HG02610 (cell line): ENCODE measurements around the gene CTNNA2.
"Not testable (repeated sequence)": the region's sequence is repeated elsewhere in the genome, so short reads cannot be mapped to it uniquely, and the experiment has no call there.

Experiments
- ATAC-seq: cut with Tn5 transposase; IDR thresholded peaks from one replicate; pipeline ENCODE4 v1.9.1; 2021; ENCODE audit warnings: mild to moderate bottlenecking, moderate library complexity; ENCODE audit not compliant: unreplicated experiment

The CTNNA2 gene

DNA sequence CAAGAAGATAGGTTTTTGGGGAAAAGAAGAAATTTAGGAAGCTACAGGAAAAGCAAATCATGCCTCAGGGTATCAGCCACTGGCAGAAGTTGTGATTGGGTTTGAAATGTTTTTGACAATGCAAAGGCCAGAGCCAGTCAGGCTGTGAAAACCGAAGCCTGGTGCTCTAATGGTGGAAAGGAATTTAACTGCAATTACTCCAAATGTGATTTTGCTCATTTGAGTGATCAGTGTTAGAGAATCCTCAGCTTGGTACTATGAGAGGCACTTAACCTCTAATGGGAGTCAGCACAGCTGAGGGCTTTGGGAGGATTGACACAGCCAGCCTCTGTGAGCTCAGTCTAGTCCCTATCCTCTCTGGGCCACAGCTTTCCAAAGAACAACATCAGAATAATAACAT, 615.2 kb downstream of the CTNNA2 start:
- no peak for ATAC-seq

DNA sequence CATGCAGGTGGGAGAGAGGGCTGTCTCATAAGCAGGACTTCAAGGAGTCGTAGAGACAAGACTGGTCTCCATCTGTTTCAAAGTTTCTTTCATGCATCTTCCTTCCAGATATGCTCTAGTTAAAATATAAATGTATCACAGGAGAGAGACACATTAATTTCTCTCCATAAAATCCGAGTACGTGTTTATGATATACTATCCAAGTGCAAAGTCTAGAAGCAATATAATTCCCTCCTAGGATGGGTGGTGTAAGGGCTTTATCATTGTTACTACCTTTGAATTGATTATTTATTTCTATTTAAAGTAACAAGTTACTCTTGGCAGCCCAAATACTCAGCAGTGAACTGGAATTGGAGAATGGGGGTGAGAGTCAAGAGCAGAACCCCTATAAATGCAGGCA, 619.4 kb downstream of the CTNNA2 start:
- no peak for ATAC-seq

DNA sequence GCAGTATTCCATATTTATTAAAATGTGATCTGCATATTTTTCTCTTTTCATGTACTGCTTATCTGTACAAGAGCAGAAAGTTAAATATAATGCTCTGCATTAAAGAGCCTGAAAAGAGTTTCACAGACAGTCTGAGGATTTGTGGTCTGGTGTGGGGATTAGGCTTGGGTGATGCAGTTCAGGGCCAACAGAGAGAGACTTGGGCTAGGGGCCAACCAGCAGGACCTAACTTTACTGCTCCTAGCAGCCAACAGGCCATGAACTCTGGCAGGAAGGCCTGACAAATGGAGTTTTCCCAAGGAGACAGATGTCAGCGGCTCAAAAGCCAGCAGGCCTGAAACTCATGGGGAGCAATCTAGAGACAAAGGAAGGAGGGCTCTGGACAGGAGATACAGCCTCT, 622.1 kb downstream of the CTNNA2 start:
- ATAC-seq: no peak

DNA sequence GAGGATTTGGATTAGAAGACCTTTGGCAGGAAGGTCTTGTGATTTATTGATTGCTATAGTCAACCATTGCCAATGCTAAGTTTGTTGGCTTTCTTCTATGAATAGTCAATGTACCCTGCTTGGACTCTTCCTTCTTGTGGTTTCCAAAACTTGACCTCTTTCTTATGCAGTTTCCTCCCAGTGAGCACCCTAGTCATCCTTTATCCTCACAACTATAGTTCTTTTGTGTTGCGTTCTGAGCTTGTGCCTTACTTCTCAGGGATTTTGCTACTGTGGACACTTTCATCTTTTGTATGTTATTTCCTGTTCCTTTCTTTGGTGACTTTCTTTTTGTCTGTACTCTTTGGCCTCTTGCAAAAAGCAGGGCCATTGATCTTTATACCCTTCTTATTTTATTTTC, 623.5 kb downstream of the CTNNA2 start:
- ATAC-seq: no peak

DNA sequence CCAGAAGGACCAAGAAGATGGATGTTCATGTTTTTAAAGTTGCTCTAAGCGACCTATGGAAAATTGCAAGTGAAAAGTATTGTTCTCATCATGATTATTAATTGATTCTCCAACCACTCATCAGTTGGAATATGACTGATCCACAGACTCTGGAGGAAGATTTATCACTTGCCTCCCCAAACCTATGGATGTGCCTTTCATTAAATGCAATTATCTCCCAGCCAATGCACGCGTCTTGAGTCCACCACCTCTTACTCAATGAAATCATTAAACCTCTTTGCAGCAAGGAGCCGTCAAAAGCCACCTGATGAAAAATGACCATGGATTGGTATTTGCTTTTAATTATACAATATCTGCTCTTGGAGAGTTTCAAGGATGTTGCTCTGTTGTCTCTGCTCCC, 626.1 kb downstream of the CTNNA2 start:
- no peak for ATAC-seq

DNA sequence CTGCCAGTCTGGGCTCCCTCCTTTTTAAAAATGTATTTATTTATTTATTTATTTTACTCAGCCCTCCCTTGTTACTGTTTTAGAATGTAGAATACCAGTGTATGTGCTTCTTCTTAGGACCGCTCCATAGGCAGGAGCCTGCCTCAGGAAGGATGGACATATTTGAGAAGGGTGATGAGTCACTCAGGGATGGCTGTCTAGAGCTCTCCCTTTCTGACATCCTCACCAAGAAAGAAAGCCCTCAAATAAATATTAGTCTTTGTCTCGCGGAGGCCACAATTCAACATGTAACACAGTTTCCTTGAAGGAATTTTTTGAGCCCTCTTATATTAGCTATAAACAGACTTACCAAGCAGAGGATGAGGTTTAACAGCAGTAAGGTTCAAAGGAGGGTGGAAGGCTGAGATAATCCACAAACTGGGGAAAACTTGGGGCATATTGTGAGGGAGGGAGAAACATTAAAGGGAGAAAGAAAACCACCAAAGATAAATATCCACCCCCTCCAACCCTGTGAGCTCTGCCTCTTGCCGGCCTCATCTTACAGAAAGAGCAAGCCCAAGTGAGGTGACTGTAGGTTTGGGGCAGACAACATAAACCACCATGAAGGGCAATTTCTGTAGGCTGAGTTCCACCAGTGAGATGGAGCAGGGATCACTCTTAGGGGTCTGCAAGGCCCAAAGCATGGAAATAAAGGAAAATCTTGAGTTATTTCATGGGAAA, 628.3 kb downstream of the CTNNA2 start:
- no peak for ATAC-seq

DNA sequence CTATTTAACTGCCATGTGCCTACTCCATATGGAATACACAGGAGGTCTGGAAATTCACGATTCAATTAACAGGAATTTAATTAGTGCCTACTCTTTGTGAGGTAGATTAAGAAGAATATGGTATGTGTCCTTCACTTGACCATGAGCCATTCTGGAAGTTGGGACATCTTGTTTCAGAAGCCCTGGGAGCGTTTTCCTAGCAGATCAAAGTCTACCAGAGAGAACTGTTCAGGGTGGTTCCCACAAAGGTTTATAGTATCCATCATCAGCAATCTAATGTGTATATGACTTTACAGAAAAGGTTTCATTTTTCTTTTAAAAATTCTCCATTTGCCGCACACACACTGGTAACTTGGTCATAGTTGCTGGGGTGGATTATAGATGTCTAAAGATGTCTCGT, 632.6 kb downstream of the CTNNA2 start:
- no peak for ATAC-seq

DNA sequence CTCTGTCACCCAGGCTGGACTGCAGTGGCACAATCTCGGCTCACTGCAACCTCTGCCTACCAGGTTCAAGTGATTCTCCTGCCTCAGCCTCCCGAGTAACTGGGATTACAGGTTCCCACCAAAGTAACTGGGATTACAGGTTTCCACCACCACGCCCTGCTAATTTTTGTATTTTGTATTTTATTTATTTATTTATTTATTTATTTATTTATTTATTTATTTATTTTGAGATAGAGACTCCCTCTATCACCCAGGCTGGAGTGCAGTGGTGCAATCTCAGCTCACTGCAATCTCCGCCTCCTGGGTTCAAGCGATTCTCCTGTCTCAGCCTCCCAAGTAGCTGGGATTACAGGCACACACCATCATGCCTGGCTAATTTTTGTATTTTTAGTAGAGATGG, 633.9 kb downstream of the CTNNA2 start:
- not testable (repeated sequence) for ATAC-seq

DNA sequence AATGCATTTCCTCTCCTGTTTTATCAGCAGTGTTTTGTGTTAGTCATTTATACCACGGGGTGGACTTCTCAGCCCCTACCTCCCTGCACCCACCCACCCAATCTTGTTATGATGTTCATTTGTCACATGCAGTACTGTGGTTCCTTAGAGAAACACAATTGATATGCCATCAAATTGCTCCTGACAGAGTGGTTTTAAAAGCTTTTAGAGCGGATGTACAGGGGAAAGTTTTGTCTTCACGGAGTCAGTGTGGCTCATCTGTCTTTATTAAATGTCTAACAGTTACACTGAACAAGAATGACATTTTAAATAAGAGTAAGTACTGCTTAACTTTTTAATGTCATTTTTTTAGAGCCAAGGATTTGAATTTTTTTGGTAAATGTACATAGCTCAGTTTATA, 634.8 kb downstream of the CTNNA2 start:
- ATAC-seq: no peak

DNA sequence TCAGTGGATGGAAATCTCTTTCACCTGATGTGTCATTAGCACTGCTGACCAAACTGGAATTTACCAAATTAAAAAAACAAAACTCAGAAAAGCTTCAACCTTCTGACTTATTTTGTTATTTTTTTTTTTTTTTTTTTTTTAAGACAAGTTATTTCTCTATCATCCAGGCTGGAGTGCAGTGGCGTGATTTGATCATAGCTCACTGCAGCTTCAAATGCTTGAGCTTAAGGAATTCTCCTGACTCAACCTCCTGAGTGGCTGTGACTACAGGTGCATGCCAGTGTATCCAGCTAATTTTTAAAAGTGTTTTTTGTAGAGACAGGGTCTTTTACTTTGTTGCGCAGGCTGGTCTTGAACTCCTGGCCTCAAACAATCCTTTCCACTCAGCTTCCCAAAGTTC, 636.1 kb downstream of the CTNNA2 start:
- no peak for ATAC-seq

DNA sequence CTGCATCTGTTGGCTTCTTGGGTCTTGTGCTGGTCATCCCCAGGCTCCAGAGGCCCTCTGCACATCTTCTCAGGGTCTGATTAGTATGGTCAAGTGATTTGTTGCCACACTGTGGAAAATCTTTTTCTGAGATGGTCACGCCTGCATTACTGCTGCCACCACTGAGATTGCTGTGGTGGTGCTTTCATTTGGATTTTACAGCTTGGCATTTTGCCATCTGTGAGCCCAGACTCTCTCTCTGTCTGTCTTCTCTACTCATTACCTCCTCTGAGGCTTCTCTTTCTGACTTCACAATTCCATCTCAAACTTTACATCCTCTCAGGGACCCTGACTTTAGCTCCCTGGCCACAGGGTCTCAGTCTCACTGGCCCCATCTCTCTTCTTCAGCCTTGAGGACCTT, 637.1 kb downstream of the CTNNA2 start:
- no peak for ATAC-seq

DNA sequence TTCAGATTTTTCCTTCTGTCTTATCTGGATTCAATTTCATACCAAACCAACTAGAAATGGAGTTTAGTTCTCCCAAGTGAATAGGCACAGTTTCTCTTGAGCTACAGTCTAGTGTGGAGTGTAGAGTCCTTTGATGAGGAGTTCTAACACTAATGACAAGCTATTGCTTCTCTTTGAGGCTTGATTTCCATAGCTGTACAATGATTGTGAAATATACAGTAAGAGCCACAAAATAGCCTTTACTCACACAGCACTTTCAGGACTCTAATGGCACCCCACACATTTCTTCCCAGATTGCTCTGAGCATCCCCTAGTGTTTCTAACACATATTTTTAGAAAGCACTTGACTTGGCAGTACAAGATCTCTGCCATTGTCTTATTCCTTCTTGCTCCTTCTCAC, 638.4 kb downstream of the CTNNA2 start:
- no peak for ATAC-seq

DNA sequence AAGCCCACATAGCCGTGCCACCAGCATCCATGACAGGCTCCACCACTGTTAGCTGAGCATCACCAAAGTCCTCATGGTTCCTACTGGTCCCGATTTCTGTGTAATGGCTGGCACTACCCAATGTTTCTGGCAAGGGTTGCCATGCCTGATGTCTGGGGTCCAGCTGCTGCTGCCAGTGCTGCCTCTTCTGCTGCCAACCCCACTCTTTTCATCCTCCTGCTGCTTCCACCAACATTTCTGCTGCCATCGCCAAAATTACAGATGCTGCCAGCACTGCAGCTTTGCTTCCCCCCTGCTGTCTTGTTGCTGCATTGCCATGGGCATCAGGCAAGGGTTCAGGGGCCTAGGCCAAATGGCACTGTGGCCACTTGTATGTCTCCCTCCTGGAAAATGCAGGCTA, 638.8 kb downstream of the CTNNA2 start:
- ATAC-seq: no peak

DNA sequence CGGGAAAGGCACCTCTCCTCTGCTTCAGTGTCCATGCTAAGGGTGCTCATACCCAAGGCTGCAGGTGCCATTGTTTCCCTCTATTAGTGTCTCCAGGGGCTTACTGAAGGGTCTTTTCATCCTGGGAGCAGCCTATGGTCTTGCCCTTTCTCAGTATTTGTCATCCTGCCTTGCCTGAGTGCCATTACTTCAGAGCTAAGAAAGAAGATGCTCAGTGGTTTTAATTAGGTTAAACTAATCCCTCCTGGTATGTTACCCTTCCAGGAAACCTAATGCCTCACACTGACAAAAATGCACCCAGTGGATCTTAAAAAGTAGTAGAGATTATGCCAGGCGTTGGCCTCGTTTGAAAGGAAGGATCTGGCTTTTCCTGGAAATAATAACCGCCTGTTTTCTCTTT, 640.3 kb downstream of the CTNNA2 start:
- no peak for ATAC-seq

DNA sequence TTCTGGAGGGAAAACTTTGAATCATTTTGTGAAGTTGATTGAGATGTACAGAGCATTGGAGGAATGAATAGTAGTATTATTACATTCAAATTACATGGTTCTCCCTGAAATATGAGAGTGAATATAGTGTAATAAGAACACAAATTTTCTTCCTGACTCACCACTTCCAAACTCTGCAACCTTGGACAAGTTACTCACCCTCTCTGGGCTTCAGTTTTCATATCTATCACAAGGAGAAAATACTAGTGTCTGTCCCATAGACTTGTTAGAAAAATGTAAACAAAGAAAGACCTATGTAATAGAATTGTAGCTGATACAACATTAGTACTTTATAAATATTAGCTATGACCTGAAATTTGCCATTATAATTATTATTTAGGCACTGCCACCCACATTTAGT, 640.9 kb downstream of the CTNNA2 start:
- no peak for ATAC-seq

DNA sequence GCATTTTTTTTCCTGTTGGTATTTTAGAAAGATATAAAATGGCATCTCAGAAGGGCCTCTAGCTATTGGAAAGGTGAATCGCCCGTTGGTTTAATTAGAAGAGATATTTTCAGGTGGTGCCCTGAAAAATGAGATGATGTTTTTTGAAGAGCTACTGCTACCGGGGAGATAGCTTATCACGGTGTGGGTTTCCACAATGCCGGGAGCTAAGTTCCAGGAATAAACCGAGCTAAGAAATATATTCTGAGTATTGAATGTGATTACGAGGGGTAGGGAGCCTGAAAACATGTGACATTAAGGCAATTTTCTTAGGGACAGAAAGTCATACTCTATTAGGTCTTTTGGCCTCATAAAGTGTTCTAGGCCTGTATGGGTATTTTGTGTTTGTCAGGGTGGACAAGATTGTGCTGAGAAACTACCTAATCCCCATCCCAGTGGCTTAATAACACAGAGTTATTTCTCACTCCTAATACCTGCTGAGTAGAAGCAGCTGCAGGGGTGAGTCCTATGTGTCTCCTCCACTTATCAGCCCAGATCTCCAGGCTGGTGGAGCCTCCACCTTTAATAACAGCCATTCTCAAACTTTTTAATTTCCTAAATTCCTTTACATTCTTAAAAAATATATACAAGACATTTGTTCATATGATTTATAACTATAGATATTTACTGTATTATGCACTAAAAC, 641.5 kb downstream of the CTNNA2 start:
- no peak for ATAC-seq

DNA sequence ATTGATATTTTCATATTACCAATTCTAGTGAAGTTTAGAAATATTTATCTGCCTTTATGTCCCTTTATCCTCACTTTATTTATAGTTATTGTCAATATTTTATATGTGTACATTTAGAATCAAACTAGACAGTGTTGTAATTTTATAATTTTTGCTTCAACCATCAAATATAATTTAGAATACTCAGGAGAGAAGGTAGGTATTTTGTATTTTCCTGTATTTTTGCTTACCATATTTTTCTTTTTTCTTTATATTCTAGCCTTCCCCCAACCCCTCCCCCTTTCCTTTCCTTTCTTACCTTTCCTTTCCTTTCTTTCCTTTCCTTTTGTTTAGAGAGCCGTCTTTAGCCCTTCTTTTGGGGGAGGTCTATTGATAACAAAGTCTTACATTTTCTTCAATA, 651.5 kb downstream of the CTNNA2 start:
- ATAC-seq: no peak

DNA sequence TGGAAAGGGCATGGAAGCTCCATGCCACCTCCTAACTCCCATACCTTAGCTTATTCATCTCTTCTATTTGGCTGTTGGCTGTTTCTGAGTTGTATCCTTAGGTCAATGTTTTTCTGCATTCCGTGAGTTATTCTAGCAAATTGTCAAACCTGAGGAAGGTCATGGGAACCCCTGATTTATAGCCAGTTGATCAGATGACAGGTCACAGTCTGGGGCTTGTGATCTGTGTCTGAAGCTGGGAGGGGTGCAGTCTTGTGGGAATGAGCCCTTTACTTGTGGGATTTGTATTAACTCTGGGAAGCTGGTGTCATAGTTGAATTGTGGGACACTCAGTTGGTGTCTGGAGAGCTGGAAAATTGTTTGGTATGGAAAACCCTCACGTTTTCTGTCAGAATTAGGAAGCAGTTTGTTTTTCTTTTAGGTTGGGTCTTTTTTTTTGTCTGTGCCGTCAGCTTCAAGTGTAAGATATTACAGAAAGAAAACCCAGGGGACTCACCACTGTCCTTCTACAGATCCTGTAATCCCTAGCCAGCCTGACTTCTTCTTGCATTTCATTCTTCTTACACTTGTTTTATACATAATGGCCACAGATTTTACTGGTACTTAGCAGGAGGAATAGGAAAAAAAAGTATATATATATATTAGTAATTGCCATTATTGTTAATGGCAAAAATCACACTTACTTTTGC, 653.8 kb downstream of the CTNNA2 start:
- no peak for ATAC-seq

DNA sequence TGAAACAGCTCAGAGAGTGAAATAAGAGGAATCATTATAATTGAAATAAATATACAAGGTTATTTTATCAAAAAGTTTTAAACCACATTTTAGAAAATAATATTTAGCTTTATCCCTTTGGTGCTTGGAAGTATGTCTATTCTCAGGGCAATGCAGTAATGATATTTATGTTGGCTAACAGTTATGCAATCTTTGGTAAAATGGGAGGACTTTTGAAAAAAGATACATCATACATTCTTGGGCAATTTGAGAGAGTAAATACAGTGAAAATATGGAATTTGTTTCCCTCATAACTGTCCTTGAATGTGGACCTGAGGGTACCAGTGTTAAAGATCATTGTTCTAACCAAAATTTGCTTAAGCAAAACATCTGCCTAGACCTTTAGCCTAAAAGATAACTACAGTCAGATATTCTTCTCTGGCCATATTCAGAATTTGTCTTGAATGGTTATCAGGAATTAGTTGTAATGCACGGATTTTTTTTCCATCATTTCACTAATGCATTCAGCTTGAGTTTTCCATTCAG, 654.5 kb downstream of the CTNNA2 start:
- no peak for ATAC-seq

DNA sequence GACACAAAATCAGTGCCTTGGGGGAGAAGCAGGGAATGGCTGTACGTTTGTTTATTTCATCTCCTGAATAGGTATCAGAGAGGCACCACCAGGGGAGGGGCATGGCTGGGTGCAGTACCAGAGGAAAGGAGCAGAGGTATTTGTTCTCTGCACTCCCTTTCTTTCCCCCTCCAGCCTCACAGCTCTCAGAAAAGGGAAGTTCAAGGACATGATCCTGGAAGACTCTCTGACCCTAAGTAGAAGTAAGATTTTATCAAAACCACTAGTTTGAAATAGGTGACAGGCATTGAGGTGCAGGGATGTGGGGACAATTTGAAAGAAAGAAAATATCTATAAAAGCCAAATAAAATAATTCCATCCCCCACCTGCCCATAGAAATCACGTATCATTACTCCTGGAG, 655.2 kb downstream of the CTNNA2 start:
- ATAC-seq: no peak

DNA sequence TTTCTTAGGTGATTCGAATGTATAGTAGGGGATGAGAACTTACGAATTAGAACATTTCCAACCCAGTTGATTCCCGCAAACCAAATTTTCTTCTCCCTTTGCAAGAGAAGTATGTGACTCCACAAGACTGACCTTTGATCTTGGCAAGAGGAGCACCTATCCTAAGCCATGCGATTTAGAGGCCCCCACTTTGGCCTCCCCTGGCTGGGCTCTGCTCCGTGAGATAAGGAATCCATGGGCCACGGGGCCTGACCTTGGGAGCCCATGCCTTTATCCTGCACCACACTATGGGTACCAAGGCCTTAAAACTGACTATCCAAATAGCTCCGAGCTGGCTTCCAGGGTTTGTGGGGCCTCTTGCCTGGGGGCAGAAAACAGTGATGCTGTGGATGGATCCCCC, 656.0 kb downstream of the CTNNA2 start:
- ATAC-seq: no peak
